CD4-positive, alpha-beta memory T cell (primary cell): ENCODE results near the gene ATP2A1. TPM values are rescaled to one million over a fixed set of nuclear protein-coding genes. Genes with fewer than 3 reads are reported as not detected.
"Not testable (repeated sequence)": the region's sequence is repeated elsewhere in the genome, so short reads cannot be mapped to it uniquely, and the experiment has no call there.

Experiments used
- CTCF ChIA-PET: fragments of 350-600 bp; sonication (Branson Sonifier 250); formaldehyde crosslinking; loops from one replicate; lab custom pipeline; 2021; ENCODE audit warnings: inconsistent platforms; ENCODE audit not compliant: partially characterized antibody; lab: Charles Lee
- POLR2A ChIA-PET: fragments of 350-600 bp; sonication (Branson Sonifier 250); formaldehyde crosslinking; loops from one replicate; lab custom pipeline; 2021; ENCODE audit not compliant: partially characterized antibody; lab: Charles Lee
- DNase-seq, 5 donors: peaks; one replicate each; pipeline versions ENCODE4 v3.0.0 to v3.0.0-alpha.2; 2020 to 2022; ENCODE audit warnings: mixed read lengths in 1 of 5
- H3K27ac ChIP-seq: one replicate; pipeline ENCODE4 v1.7.0; 2013; ENCODE audit warnings: low read depth, low read length
- H3K27me3 ChIP-seq: 2 replicates; pipeline ENCODE4 v1.7.0; 2013; ENCODE audit warnings: mild to moderate bottlenecking, low read length, moderate library complexity; ENCODE audit not compliant: insufficient read depth
- H3K36me3 ChIP-seq: 2 replicates; pipeline ENCODE4 v1.7.0; 2013; ENCODE audit warnings: mild to moderate bottlenecking, low read length, moderate library complexity; ENCODE audit not compliant: insufficient read depth
- H3K4me1 ChIP-seq: 2 replicates; pipeline ENCODE4 v1.7.0; 2013; ENCODE audit warnings: mild to moderate bottlenecking, low read length, moderate library complexity; ENCODE audit not compliant: insufficient read depth
- H3K4me3 ChIP-seq, 2 donors: one replicate each; pipeline ENCODE4 v1.7.0; 2013; ENCODE audit warnings: low read length in 2 of 2, mild to moderate bottlenecking in 1 of 2
- H3K9me3 ChIP-seq, 2 donors: one replicate each; pipeline ENCODE4 v1.7.0; 2013; ENCODE audit warnings: low read length in 2 of 2, control low read depth in 1 of 2; ENCODE audit not compliant: control insufficient read depth in 1 of 2
- H3K27ac Mint-ChIP-seq, 7 donors: one replicate each; pipeline ENCODE4 v1.8.0; 2020 to 2021; ENCODE audit warnings: mixed read lengths in 7 of 7, mild to moderate bottlenecking in 6 of 7, inconsistent platforms in 3 of 7, moderate library complexity in 3 of 7
- H3K27me3 Mint-ChIP-seq, 2 donors: one replicate each; pipeline ENCODE4 v1.8.0; 2020 to 2021; ENCODE audit warnings: mixed read lengths in 2 of 2
- H3K36me3 Mint-ChIP-seq, 2 donors: one replicate each; pipeline ENCODE4 v1.8.0; 2020 to 2021; ENCODE audit warnings: mixed read lengths in 2 of 2, inconsistent platforms in 1 of 2, mild to moderate bottlenecking in 1 of 2
- H3K4me1 Mint-ChIP-seq, 4 donors: one replicate each; pipeline ENCODE4 v1.8.0; 2020 to 2021; ENCODE audit warnings: mixed read lengths in 4 of 4, mild to moderate bottlenecking in 1 of 4
- H3K4me3 Mint-ChIP-seq, 8 donors: one replicate each; pipeline ENCODE4 v1.8.0; 2020 to 2021; ENCODE audit warnings: mixed read lengths in 8 of 8, mild to moderate bottlenecking in 7 of 8, moderate library complexity in 6 of 8, inconsistent platforms in 3 of 8
- H3K9me3 Mint-ChIP-seq, 8 donors: one replicate each; pipeline ENCODE4 v1.8.0; 2020 to 2021; ENCODE audit warnings: mixed read lengths in 8 of 8, mild to moderate bottlenecking in 5 of 8, inconsistent platforms in 3 of 8, moderate library complexity in 1 of 8
- intact Hi-C: fragments of 100-400 bp; cut with micrococcal nuclease; formaldehyde crosslinking; loops from one replicate; pipeline ENCODE4 v1.15.1; 2023
- polyA plus RNA-seq, 2 donors: library from polyadenylated mRNA; unstranded; fragments of 300-500 nt; fragmentation: Illumina TruSeq; gene quantifications; one replicate each; pipeline ENCODE4 v1.2.3, GENCODE V29; 2021
- total RNA-seq, 2 experiments: library from RNA; stranded (reverse); gene quantifications; one replicate each; pipeline ENCODE4 v1.2.3, GENCODE V29; 2021

The ATP2A1 gene
- total and polyA plus RNA-seq, 4 experiments from 2014 or later = 0.67 to 0.94 TPM; not detected in 2

DNA sequence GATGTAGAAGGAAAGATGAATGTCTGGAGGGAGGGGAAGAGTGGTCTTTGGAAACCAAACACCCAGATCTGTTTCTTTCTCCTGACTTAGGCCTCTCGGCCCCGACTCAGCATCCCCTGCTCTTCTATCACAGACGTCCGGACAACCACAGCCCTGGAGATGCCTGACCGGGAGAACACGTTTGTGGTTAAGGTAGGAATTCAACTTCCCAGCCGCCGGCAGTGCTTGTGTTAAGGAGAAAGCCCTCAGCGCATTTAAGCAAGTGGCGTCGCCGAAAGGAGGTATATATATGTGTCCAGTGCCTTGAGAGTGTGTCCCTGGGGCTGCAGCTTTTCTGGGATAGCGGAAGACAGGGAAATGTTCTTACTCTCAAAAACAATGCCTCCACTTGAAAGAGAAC lies 11.0 kb upstream of the ATP2A1 start:
- H3K36me3 Mint-ChIP-seq = peaks cover 15 to 54% of the 10 kb centered on the region in 2 donors

DNA sequence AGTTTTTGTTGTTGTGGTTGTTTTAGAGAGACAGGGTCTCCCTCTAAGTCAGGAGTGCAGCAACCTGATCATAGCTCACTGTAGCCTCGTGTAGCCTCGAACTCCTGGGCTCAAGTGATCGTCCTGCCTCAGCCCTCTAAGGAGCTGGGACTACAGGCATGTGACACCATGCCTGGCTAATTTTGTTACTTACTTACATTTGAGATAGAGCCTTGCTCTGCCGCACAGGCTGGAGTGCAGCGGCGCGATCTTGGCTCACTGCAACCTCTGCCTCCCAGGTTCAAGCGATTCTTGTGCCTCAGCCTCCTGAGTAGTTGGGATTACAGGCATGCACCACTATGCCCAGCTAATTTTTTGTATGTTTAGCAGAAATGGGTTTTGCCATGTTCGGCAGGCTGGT lies 10.6 kb upstream of the ATP2A1 start:
- peak overlapping the region in 1 of 7 donors; percentile 30 for H3K27ac Mint-ChIP-seq
- H3K9me3 ChIP-seq, CTCF ChIA-PET, H3K4me3 ChIP-seq, H3K9me3 Mint-ChIP-seq, H3K4me3 Mint-ChIP-seq, intact Hi-C loops, H3K27me3 ChIP-seq, POLR2A ChIA-PET, H3K27ac ChIP-seq, DNase-seq, H3K27me3 Mint-ChIP-seq: not testable (repeated sequence)
- H3K4me1 ChIP-seq = peaks cover 16% of the 10 kb centered on the region
- peaks cover 16 to 30% (median 22%) of the 10 kb centered on the region in 4 donors for H3K4me1 Mint-ChIP-seq
- peaks cover 15 to 57% of the 10 kb centered on the region in 2 donors for H3K36me3 Mint-ChIP-seq
- H3K36me3 ChIP-seq = peaks cover 24% of the 10 kb centered on the region

More for the DNA sequence above, 11.0 kb upstream of the ATP2A1 start:
- Histone ChIP-seq H3K4me1 (peaks cover 20% of the 10 kb centered on the region), H3K36me3 (peaks cover 24% of the 10 kb centered on the region), H3K9me3 (no peaks in the 10 kb centered on the region), H3K27me3 (no peaks in the 10 kb centered on the region), H3K27ac (no peak overlapping the region), H3K4me3 (no peak overlapping the region)
- peaks cover 16 to 30% (median 22%) of the 10 kb centered on the region in 4 donors for H3K4me1 Mint-ChIP-seq
- no peaks in the 10 kb centered on the region for H3K27me3 Mint-ChIP-seq
- H3K9me3 Mint-ChIP-seq = peaks cover 0 to 2% (median 0%) of the 10 kb centered on the region in 8 donors
- DNase-seq = no peak
- ChIA-PET CTCF (no interaction called here), POLR2A (no interaction called here)
- intact Hi-C loops = no loop called here
- no peak overlapping the region for H3K4me3 Mint-ChIP-seq
- H3K27ac Mint-ChIP-seq = peak overlapping the region in 2 of 7 donors; percentile 30 to 61

DNA sequence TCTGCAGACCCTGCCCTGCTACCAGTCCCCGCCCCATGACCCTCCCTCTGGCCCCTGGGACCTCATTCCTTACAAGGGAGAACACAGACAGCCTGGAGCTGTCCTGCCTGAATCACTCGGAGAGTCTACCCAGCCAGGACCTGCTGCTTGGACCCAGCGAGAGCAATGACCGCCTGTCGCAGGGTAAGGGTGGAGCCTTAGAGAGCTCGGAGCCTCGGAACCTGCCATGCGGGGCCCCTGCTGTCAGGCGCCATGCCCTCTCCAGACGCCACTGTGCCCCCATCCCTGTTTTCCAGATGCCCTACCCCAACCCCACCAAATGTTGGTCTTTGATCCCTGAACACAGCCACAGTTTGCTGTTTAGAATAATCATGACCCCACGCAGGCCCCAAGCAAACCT lies 9.1 kb upstream of the ATP2A1 start:
- Mint-ChIP-seq H3K9me3 (peaks cover 0 to 2% (median 0%) of the 10 kb centered on the region in 8 donors), H3K4me3 (no peak overlapping the region), H3K4me1 (peaks cover 10 to 20% (median 16%) of the 10 kb centered on the region in 4 donors), H3K36me3 (peaks cover 15 to 58% of the 10 kb centered on the region in 2 donors), H3K27me3 (no peaks in the 10 kb centered on the region), H3K27ac (peak overlapping the region in 1 of 7 donors; percentile 2)
- ChIA-PET CTCF (interaction anchor here (7.7 kb wide), 1 partner anchor 74 kb away, joined by 65 read pairs; no protein-coding TSS in a partner anchor), POLR2A (no interaction called here)
- Histone ChIP-seq H3K27ac (no peak overlapping the region), H3K4me1 (peaks cover 12% of the 10 kb centered on the region), H3K9me3 (no peaks in the 10 kb centered on the region), H3K4me3 (no peak overlapping the region), H3K36me3 (peaks cover 28% of the 10 kb centered on the region), H3K27me3 (no peaks in the 10 kb centered on the region)
- DNase-seq = no peak
- intact Hi-C loops = no loop called here

DNA sequence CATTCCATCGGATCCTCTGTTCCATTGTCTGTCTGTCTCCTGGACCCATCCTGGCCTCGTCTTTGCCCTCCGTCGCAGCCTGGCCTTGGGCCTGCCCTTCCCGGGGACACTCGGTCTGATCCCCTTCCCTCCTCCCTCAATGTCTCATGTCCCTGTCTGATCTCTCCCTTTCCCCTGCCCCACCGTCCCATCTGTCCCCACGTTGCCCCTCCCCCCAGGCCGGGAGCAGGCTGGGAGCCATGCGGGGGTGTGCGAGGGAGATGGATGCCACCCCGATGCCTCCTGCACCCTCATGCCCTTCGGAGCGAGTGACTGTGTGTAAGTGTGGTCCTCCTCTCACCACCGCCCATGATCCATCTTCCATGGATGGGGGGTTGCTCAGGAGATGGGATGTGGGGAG lies 5.3 kb upstream of the ATP2A1 start:
- H3K9me3 ChIP-seq = no peaks in the 10 kb centered on the region
- H3K27ac ChIP-seq = no peak overlapping the region
- no peak for DNase-seq
- intact Hi-C loops = loop anchor here (1.0 kb wide), 1 partner anchor 72 kb away; no protein-coding TSS in a partner anchor
- CTCF ChIA-PET = interaction anchor here (0.9 to 7.7 kb wide), 3 partner anchors 9 to 70 kb away, joined by 3 to 65 read pairs (median 8); partner anchors contain the start of gene SH2B1
- POLR2A ChIA-PET = interaction anchor here (4.4 kb wide), 1 partner anchor 10 kb away, joined by 27 read pairs; the partner anchor contains the start of gene SH2B1
- Mint-ChIP-seq H3K27ac (peak overlapping the region in 1 of 7 donors; percentile 55), H3K9me3 (no peaks in the 10 kb centered on the region), H3K27me3 (no peaks in the 10 kb centered on the region), H3K4me1 (peaks cover 0 to 2% (median 0%) of the 10 kb centered on the region in 4 donors), H3K36me3 (peaks cover 10 to 34% of the 10 kb centered on the region in 2 donors), H3K4me3 (no peak overlapping the region)
- peaks cover 19% of the 10 kb centered on the region for H3K36me3 ChIP-seq
- H3K4me3 ChIP-seq = no peak overlapping the region
- no peaks in the 10 kb centered on the region for H3K4me1 ChIP-seq
- no peaks in the 10 kb centered on the region for H3K27me3 ChIP-seq

DNA sequence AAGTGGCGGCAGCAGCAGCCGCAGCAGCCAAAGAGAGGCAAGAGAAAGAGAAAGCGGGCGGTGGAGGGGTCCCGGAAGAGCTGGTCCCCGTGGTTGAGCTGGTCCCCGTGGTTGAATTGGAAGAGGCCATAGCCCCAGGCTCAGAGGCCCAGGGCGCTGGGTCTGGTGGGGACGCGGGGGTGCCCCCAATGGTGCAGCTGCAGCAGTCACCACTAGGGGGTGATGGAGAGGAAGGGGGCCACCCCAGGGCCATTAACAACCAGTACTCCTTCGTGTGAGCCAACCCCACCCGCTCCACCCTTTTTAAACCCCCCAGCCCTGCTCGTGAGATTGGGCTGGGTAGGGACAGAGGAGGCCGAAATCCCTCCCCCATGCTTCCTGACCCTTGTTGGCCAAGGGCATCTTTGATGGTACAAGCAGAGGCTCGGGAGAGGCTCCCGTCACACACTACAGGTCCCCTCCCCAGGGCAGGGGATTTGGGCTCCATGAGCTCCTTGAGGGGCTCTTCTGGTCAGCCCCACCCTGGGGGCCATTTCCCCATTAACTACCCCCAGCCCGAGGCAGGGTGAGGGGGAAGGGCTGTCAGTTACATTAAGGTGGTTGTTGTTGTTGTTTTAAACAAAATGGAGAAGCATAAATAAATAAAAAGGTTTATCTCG lies 4.6 kb upstream of the ATP2A1 start:
- Mint-ChIP-seq H3K4me1 (peaks cover 0 to 3% (median 1%) of the 10 kb centered on the region in 4 donors), H3K4me3 (no peak overlapping the region), H3K36me3 (peaks cover 10 to 32% of the 10 kb centered on the region in 2 donors), H3K27me3 (no peaks in the 10 kb centered on the region), H3K9me3 (no peaks in the 10 kb centered on the region), H3K27ac (peak overlapping the region in 2 of 7 donors; percentile 53 to 57)
- no peak overlapping the region for H3K4me3 ChIP-seq
- peaks cover 18% of the 10 kb centered on the region for H3K36me3 ChIP-seq
- no peaks in the 10 kb centered on the region for H3K27me3 ChIP-seq
- H3K27ac ChIP-seq = no peak overlapping the region
- POLR2A ChIA-PET = interaction anchor here (1.6 to 4.4 kb wide), 3 partner anchors 11 to 51 kb away, joined by 3 to 27 read pairs (median 4); partner anchors contain the start of genes ATXN2L and SH2B1
- no peaks in the 10 kb centered on the region for H3K4me1 ChIP-seq
- intact Hi-C loops = loop anchor here (1.0 kb wide), 1 partner anchor 72 kb away; no protein-coding TSS in a partner anchor
- no peaks in the 10 kb centered on the region for H3K9me3 ChIP-seq
- CTCF ChIA-PET = interaction anchor here (0.9 to 7.7 kb wide), 4 partner anchors 10 to 93 kb away, joined by 3 to 65 read pairs (median 6); partner anchors contain the start of gene SH2B1
- DNase-seq = peak in 4 of 5 donors; percentile 55 to 60 (median 56)

DNA sequence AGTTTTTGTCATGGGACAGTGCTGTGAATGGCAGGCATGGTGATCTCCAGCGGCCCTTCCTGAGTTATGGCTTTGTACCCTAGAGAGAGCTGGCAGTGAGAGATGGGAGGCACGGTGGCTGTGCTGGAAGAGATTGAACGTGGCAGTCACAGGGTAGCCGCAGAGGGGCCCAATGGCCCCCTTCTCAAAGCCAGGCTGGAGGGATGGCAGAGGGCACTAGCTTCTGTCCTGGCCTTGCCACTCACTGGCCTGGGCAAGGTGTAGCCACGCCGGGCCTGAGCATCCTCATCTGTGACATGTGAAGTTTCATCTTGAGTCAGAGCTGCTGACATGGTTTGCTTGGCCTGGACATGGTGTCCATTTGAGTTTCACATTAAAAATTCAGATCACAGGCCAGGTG lies 3.9 kb upstream of the ATP2A1 start:
- ChIA-PET POLR2A (interaction anchor here (1.6 to 4.4 kb wide), 3 partner anchors 12 to 52 kb away, joined by 3 to 27 read pairs (median 4); partner anchors contain the start of genes ATXN2L and SH2B1), CTCF (interaction anchor here (1.0 to 7.7 kb wide), 3 partner anchors 9 to 92 kb away, joined by 3 to 65 read pairs (median 5); no protein-coding TSS in a partner anchor)
- no peak overlapping the region for H3K27ac ChIP-seq
- Mint-ChIP-seq H3K27me3 (no peaks in the 10 kb centered on the region), H3K27ac (peak overlapping the region in 2 of 7 donors; percentile 12 to 57), H3K4me1 (peaks cover 2 to 10% (median 4%) of the 10 kb centered on the region in 4 donors), H3K36me3 (peaks cover 10 to 24% of the 10 kb centered on the region in 2 donors), H3K9me3 (no peaks in the 10 kb centered on the region), H3K4me3 (no peak overlapping the region)
- DNase-seq = no peak
- no peaks in the 10 kb centered on the region for H3K27me3 ChIP-seq
- peaks cover 11% of the 10 kb centered on the region for H3K36me3 ChIP-seq
- intact Hi-C loops = no loop called here
- H3K9me3 ChIP-seq = no peaks in the 10 kb centered on the region
- peaks cover 5% of the 10 kb centered on the region for H3K4me1 ChIP-seq
- no peak overlapping the region for H3K4me3 ChIP-seq
